Epithelial cell of esophagus (primary cell): Measurements from ENCODE around the gene PPP2R5E.
A peak's percentile ranks its signal among the peaks of the same experiment; 100 is the strongest.

Experiments used
- DNase-seq: peaks from one replicate; pipeline ENCODE4 v3.0.0; 2010; ENCODE audit warnings: low read depth
- H3K4me3 ChIP-seq: 2 replicates; pipeline ENCODE4 v1.5.1; 2011; ENCODE audit warnings: mild to moderate bottlenecking, low read length, control low read depth
- TF ChIP-seq, protein P1 (sequence below): IDR thresholded peaks from 2 replicates; pipeline ENCODE4 v1.5.1; 2011; ENCODE audit warnings: low read depth, mild to moderate bottlenecking, low read length, control low read depth, inconsistent platforms; ENCODE audit not compliant: insufficient read depth; ENCODE audit errors: missing control alignments

PPP2R5E gene

DNA sequence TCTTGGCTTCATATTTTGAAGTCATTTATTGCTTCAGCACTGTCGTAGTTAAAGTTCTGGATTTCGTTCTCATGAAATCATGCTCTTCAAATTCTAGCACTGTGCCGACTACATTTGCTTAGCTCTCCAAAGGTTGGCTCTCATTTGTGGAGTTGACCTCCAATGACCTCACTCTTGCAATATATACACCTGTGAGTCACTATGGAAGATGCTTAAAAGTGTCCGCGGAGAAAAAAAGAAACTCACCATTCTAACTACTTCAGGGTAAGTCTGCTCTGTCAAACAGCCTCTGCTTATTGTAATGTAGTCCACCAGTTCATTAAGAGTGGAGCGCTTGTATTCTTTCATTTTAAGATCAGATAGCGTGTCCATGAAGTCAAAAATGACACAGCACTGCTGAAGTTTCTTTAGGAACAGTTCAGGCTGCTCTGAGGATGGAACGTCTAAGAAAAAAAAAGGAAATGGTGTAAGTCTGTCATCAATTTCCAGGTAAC lies 89.7 kb downstream of the PPP2R5E start:
- TF ChIP-seq, protein P1, sequence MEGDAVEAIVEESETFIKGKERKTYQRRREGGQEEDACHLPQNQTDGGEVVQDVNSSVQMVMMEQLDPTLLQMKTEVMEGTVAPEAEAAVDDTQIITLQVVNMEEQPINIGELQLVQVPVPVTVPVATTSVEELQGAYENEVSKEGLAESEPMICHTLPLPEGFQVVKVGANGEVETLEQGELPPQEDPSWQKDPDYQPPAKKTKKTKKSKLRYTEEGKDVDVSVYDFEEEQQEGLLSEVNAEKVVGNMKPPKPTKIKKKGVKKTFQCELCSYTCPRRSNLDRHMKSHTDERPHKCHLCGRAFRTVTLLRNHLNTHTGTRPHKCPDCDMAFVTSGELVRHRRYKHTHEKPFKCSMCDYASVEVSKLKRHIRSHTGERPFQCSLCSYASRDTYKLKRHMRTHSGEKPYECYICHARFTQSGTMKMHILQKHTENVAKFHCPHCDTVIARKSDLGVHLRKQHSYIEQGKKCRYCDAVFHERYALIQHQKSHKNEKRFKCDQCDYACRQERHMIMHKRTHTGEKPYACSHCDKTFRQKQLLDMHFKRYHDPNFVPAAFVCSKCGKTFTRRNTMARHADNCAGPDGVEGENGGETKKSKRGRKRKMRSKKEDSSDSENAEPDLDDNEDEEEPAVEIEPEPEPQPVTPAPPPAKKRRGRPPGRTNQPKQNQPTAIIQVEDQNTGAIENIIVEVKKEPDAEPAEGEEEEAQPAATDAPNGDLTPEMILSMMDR: no peak
- H3K4me3 ChIP-seq: no peak overlapping the region
- no peak for DNase-seq

DNA sequence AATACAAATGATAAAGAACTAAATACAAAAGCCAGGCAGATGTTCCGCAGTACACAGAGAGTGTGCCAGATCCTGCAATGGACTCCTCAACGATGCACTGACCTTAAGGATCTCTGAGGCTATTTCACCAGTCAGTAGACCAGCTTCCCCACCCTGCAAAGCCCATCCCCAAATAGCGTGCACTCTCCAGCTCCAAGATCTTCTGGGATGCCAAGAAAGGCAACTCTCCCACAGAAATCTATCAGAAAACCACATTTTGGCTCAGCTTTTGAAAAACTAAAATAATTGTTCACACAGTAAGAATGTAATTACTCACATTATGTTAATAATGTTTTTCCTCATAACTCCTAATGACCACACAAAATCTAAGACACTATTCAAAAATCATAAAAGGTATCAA lies 90.4 kb downstream of the PPP2R5E start:
- no peak overlapping the region for H3K4me3 ChIP-seq
- no peak for DNase-seq
- TF ChIP-seq, protein P1: no peak

DNA sequence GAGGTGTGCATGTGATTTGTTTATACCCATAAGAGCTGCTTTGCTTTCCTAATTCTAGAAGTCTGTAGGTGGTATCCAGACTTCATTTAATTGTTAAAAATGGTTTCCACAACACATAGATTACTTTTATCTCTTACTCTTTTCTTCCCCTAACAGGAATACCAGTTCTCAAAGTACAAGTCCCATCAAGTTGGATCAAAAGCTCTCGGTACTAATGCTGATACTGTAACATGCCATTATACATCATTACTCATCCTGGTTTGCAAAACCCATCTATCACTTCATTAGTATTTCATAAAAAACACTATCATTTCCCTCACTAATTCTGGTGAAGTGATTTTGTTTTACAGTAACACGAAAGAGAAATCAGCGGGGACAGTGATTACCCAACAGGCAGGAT lies 94.3 kb downstream of the PPP2R5E start:
- DNase-seq: peak; percentile 88
- H3K4me3 ChIP-seq: no peak overlapping the region

DNA sequence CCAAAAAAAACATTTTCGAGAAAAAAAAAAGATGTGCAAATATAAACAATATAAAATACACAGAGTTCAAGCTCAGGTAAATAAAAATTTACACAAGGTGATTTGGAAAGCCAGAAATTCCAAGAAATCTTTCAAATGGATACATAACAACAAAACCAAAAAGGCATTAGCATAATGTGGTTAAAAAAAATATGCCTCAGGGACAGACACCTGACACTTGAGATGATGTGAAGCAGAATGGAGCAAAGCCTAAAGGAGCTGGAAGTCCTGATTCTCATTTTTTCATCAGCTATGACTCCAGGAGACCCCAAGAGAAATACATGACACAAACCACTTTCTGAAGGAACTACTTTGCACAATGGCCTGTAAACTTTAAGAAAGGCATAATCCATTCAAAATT lies 98.6 kb downstream of the PPP2R5E start:
- TF ChIP-seq, protein P1: no peak
- no peak for DNase-seq
- no peak overlapping the region for H3K4me3 ChIP-seq

More for the DNA sequence above, 94.3 kb downstream of the PPP2R5E start:
- TF ChIP-seq, protein P1: no peak

DNA sequence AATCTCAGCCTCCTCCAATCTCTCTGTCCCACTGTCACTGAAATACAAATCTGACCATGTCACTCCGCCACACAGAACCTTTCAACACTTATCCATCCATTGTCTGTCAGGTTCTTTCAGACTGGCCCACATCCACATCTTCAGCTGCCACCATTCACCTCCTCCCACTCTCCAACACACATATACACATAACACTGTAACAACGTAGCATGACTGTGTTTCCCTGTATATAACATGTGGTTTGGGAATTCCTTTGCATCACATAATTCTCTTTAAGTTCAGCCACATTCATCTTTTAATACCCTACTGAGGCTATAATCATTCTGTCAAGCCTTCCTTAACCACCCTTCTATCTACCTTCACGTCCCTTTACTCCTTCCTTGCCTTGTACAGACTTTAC lies 99.2 kb downstream of the PPP2R5E start:
- no peak overlapping the region for H3K4me3 ChIP-seq
- TF ChIP-seq, protein P1: no peak
- DNase-seq: no peak

DNA sequence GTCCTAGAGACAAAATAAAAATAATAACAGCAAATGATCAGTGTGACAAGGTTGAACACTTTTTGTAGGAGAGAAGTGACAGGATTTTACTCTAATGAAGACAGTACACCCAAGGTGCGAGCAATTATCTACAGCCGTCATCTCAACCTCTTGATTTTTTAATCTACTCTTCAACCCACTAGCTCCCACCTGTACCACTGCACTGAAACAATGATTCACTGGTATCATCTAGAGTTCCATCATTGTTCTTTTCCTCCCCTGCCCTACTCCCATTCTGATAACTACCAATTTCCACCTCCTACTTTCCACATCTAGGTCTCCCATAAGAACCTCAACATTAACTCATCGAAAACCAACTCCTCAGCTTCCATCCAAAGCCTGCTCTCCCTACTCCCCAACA lies 99.8 kb downstream of the PPP2R5E start:
- no peak overlapping the region for H3K4me3 ChIP-seq
- TF ChIP-seq, protein P1: no peak
- no peak for DNase-seq

DNA sequence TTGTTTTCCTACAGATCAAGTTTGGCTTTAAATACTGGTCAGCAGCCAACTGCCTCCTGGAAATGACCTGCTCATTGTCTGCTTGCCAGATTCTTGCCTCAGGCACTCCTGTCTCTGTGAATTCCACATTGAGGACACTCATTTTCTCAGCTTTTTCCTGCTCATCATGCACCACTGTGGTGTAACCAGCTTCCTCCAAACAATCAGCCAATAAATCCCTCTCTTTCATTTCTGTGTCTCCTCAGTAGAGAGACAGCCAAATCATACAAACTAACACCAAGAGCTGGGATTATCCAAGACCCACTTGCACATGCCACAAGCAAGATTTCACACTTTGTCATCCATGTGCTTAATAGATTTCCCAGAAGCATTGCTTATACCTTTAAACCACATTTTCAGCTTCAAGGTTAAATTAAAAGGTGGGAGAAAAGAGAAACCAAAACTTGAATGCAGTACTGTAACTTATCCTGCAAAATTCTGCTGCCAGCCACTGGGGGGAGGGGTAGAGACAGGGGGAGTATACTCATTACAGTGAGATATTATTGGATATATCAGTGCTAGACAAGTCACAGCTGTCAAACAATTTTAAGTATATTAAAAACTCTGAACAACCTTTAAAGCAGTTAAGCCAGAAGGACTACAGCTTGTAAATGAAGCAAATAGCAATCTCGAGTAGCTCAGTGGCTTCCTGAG lies 105.0 kb downstream of the PPP2R5E start:
- DNase-seq: peak; percentile 94
- H3K4me3 ChIP-seq: no peak overlapping the region
- TF ChIP-seq, protein P1: peak; percentile 21
